Activated CD4-positive, alpha-beta T cell treated with anti-CD3 and anti-CD28 coated beads, Interleukin-2, amount 50 U/mL, for 16 hours (primary cell): Measurements from ENCODE around the gene ACTA1.
"Not testable (repeated sequence)": the region's sequence is repeated elsewhere in the genome, so short reads cannot be mapped to it uniquely, and the experiment has no call there.

Experiments
- DNase-seq: peaks from one replicate; pipeline ENCODE4 v3.0.0-alpha.2; 2020

ACTA1 gene

DNA sequence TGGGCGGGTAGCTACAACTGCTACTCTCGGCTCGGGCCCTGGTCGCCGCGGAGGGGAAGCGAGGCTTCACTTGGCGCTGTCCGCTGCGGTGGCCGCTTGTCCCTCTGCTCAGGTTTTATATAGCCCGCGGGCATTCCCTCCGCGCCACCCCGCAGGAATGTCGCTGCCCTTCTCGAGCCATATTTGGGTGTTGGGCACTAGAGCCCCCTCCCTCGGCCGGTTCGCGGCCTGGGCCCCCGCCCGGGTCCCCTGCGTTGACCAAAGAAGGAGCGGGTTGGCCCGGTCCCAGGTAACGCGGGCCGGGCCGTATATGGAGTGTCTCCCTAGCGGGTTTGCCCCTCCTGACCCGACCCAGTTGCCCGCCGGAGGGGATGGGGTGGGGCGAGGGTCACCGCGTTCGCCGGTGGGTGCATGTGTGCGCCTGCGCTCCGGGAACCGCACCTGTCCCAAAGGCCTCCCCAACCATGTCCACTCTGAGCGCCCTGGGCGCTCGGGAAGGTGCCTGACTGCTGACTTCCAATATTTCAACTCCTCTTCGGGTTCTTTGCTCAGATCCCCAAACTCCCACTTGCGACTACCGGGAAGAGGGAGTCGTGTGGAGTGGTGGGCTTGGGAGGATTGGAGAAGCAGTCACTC lies at the start of gene ACTA1:
Gene ACTA1, minus strand, starts transcription at position 90 of the 636 bp plus-strand sequence. CDS start 979 bp downstream, outside the sequence.
- no peak for DNase-seq

DNA sequence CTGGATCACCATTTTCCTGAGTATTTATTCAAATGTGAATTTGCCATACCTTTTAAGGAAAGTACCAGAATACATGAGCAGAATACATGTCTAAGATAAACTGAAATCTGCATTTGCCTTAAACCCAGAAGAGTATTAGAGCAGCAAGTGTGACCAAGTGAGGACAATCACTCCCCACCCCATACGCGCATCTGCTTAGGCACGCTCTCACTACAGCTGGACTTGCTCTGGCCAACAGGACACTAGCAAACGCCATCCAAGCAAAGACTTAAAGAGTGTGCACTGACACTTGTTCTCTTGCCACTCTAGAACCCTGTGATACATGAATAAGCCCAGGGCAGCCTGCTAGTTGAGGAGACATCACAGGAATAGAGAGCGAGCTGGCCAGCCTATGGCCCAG lies 48.6 kb upstream of the ACTA1 start:
- DNase-seq: no peak

DNA sequence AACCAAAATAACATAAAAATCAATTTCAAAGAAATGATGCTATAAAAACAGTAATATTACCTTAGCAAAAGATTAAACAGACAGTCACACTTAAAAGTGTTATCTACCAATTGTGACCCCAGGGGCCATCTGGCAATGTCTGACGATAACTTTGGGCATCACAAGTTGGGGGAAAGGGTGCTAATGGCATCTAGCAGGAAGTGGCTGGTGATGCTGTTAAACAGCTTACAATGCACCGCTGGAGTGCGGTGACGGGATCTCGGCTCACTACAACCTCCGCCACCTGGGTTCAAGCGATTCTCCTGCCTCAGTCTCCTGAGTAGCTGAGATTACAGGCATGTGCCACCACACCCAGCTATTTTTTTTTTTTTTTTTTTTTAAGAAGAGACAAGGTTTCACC lies 46.6 kb upstream of the ACTA1 start:
- DNase-seq: no peak

GRCh38 chr1:229479660-229480399 lies 45.9 kb upstream of the ACTA1 start:
- DNase-seq: no peak

DNA sequence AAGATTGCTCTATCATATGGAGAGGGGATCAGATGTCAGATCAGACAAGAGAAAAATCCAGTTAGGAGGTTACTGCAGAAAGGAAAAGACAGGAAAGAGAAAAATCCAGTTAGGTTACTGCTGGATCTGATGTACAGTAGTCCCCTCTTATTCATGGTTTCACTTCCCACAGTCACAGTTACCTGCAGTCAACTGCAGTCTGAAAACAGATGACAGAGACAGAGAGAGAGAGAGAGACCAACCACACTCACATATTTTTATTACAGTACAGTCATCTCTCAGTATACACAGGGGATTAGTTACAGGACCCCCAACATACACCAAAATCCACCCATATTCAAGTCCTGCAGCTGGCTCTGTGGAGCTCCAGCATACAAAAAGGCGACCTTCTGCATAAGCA lies 45.0 kb upstream of the ACTA1 start:
- DNase-seq: no peak

GRCh38 chr1:229475859-229476258 lies 42.0 kb upstream of the ACTA1 start:
- DNase-seq: not testable (repeated sequence)

GRCh38 chr1:229474509-229474908 lies 40.6 kb upstream of the ACTA1 start:
- no peak for DNase-seq

DNA sequence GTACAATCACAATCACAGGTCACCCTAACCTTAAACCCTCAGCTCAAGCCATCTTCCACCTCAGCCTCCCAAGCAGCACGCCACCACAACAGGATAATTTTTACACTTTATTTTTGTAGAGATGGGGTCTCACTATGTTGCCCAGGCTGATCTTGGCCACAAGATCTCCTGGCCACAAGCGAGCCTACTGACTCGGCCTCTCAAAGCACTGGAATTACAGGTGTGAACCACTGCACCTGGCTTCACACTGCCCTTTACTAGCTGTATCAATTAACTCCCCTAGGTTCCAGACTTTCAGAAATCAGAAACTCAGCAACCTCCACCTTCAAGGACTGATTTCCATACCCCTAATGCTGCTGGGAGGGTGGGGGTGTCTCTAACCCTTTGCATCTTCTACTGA lies 37.3 kb upstream of the ACTA1 start:
- no peak for DNase-seq

GRCh38 chr1:229470406-229471043 lies 36.6 kb upstream of the ACTA1 start:
- DNase-seq: no peak

- DNase-seq: no peak
Observed at GRCh38 chr1:229466887-229467286, 33.0 kb upstream of the ACTA1 start.

- no peak for DNase-seq
Observed at GRCh38 chr1:229464672-229465071, 30.8 kb upstream of the ACTA1 start.

DNA sequence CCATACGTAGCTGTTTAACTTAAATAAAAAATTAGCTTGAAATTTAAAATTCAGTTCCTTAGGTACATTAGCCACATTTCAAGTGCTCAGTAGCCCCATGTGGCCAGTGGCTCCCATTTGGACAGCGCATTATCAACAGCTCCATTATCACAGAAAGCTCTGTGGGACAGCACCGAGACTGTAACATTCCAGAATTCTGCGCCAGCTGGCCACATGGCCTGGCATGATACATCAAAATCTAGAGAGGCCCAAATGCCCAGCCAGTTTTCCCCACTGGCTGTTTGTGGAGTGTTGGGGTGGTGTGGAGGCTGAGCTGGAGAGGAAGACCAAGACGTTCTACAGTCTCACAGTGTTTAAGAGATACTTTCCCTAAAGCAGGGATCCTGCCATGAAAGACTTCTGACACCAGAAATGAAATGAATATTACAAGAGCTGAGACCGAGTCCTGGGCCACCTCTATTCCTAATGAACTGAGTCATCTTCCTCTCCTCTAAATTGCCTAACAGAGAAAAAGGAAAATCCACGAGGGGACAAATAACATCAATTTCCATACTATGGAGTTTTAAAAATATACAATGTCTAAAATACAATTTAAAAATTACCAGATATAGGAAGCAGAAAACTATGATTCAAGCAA lies 27.3 kb upstream of the ACTA1 start:
- DNase-seq: no peak

DNA sequence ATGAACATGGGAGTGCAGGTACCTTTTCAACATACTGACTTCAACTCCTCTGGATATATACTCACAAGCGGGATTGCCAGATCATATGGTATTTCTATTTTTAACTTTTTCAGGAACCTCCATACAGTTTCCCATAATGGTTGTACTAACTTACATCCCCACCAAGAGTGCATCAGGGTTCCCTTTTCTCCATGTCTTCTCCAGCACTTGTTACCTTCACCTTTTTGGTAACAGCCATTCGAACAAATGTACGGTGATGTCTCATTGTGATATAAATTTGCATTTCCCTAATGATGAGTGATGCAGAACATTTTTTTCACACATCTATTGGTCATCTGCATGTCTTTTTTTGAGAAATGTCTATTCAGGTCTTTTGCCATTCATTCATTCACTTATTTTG lies 25.9 kb upstream of the ACTA1 start:
- DNase-seq: no peak

DNA sequence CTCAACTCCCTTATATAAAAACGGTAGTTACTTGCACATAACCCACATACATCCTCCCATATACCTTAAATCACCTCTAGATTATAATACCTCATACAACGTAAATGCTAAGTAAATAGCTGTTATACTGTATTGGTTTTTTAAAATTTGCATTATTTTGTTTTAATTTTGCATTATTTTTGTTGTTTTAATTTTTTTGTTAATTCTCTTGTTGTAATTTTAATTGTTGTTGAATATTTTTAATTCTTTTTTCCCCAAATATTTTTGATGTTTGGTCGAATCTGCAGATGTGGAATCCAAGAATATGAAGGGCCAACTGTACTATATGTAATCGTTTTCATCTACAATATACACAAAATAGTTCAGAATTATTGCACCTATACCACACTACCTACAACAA lies 23.5 kb upstream of the ACTA1 start:
- no peak for DNase-seq

GRCh38 chr1:229456016-229456415 lies 22.1 kb upstream of the ACTA1 start:
- no peak for DNase-seq

- DNase-seq: no peak
Observed at GRCh38 chr1:229454056-229454455, 20.2 kb upstream of the ACTA1 start.

DNA sequence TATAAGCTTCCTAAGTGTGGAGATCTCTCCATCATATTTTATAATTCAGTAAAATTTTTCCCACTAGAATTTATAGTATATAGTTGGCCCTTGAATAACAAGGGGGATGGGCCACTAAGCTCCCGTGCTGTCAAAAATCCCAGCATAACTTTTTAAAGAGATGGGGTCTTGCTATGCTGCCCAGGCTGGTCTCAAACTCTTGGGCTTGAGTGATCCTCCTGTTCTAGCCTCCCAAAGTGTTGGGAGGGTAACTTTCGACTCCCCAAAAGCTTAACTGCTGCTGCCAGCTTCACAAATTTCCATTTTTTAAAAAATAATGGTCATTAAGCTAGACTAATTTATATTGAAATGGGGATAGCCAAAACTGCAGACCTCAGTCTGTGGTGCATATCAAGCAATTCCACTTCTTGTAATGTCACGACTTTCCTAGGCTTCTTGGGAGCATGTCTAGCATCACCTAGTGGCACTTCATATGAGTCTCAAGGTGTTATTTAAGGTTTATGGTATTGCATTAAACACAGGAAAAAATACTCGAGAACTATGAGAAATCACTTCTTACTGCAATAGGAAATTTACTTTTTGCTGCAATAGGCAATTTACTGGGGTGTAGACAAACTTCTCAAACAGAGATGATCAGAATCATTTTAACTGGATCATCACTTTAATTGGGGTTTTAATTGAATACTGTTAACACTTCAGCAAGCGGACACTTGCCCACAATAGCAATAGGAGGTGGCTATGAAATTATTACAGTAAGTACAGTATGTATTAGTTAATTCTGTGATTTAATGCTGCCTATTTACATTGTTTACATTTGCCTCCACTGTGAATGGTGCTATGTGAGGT lies 19.3 kb upstream of the ACTA1 start:
- DNase-seq: no peak

DNA sequence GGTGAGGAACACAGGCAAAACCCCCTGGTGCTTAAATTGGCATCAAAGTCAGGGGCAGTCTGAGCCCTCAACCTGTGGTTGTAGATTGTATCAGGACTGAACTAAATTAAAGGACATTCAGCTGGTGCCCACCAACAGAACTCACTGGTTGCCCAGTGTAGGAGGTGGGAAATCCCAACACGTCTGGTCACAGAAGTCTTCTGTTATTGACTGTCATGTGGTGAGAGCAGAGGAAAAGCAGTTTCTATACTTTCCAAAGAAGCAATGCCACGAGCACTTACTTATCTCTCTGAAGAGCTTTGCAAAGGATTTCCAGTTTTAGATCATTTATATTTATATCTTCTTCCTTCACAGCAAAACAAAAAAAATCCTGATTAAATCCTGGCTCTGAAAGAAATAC lies 15.0 kb upstream of the ACTA1 start:
- DNase-seq: no peak

- no peak for DNase-seq
Observed at GRCh38 chr1:229448354-229448753, 14.5 kb upstream of the ACTA1 start.

DNA sequence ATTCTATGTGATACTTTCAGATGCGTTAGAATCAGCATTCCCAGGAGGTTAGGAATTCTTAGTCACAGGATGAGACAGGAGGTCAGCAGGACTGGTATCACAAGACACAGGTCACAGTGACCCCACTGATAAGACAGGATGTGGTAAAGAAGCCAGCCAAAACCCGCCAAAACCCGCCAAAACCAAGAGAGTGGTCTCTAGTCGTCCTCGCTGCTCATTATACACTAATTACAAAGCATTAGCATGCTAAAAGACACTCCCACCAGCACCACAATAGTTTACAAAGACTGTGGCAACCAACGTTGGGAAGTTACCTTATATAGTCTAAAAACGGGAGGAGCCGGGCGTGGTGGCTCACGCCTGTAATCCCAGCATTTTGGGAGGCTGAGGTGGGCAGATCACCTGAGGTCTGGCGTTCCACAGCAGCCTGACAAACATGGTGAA lies 13.9 kb upstream of the ACTA1 start:
- DNase-seq: no peak

DNA sequence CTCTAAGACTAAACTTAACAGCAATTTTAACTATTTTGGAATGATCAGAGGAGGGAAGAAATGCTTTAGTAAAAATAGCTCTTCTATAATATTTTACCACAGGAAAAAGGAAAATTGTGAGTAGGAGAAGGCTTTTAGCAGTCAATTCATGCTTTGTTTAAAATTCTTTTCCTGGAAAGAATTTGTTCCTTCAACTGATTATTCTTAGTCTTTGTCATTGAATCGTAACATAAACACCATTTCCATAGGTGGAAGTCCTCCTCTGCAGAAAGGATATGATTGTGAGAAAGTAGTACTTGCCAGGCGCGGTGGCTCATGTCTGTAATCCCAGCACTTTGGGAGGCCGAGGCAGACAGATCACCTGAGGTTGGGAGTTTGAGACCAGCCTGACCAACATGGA lies 11.9 kb upstream of the ACTA1 start:
- DNase-seq: no peak

DNA sequence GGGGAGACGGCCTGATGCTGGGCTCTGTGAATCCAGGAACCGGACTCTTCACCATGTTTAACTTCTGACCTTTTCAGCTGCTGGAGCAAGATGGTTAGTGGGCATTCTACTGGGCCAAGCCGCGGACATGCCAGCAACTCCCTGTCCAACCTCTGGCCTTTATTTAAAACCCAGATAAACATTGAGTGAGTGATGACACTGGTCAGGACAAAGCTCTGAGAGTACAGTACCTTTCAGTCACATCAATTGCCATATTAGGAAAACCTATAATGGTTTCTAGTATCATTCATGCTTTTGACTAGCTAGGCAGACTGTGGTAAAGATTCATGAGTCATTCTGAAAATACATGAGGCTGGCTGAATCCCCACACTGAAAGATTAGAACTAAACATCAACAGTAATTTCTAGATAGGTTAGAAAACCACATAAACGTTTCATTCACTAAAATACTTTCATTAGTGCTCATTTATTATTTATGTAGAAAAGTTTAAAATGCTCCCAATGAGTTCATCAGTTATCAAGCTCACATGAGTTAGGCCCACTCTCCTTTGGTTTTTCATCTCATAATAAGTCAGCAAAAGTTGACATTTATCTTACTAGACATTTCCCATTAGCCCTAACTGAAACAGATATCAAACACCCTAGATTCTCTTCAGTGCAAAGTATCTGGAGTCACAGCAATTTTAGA lies 7.1 kb upstream of the ACTA1 start:
- peak; percentile 92 for DNase-seq
